ENCODE results near the gene TNFSF9. TPM values are rescaled to one million over a fixed set of nuclear protein-coding genes. Genes with fewer than 3 reads are reported as not detected.
"Not testable (repeated sequence)": the region's sequence is repeated elsewhere in the genome, so short reads cannot be mapped to it uniquely, and the experiment has no call there.

TNFSF9 gene
- total RNA-seq, 1 donor from 2014 or later = 12.5 TPM

DNA sequence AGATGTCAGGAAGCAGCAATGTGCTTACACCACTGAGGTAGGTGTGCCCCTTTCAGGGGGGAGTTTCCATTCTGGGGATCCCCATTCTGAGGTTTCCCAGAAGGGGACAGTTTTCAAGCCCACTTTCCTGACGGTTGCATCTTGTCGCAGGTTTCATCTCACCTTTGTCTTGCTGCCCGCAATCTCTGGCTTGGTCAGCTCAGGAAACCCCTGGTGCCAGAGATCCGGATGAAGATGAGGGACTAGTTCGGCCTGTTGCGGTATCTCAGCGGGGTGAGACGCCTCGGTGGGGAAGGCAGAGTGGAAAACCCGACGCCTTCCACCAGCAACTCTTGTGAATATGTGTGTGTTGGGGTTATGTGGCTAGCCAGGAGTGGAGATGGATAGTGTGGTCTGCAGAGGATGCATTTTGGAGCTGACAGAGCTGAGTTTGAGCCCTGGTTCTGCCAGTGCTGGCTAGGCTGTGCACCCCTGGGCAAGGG is 13.1 kb downstream of the TNFSF9 start:
- TF ChIP-seq, protein P1, sequence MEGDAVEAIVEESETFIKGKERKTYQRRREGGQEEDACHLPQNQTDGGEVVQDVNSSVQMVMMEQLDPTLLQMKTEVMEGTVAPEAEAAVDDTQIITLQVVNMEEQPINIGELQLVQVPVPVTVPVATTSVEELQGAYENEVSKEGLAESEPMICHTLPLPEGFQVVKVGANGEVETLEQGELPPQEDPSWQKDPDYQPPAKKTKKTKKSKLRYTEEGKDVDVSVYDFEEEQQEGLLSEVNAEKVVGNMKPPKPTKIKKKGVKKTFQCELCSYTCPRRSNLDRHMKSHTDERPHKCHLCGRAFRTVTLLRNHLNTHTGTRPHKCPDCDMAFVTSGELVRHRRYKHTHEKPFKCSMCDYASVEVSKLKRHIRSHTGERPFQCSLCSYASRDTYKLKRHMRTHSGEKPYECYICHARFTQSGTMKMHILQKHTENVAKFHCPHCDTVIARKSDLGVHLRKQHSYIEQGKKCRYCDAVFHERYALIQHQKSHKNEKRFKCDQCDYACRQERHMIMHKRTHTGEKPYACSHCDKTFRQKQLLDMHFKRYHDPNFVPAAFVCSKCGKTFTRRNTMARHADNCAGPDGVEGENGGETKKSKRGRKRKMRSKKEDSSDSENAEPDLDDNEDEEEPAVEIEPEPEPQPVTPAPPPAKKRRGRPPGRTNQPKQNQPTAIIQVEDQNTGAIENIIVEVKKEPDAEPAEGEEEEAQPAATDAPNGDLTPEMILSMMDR (conservative IDR thresholded peaks at IDR 0.05; ENCODE audit: low read depth, low read length) = no peak
- DNase-seq (ENCODE audit: low read depth) = no peak
- H3K4me3 ChIP-seq (ENCODE audit: low read depth, low read length) = no peak overlapping the region

DNA sequence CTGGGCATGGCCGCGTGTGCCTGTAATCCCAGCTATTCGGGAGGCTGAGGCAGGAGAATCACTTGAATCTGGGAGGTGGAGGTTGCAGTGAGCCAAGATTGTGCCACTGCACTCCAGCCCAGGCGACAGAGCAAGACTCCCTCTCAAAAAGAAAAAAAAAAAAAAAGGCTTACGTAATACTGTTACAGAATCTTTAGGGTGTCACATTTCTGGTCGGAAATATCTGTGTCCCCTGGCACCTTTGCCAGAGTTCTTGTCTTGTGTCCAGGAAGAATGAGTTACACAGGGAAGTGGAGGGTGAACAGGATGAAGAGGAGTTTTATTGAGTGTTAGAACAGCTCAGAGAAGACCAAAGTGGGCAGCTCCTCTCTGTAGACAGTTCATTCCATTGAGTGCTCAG is 19.9 kb downstream of the TNFSF9 start:
- not testable (repeated sequence) for DNase-seq (ENCODE audit: low read depth); H3K4me3 ChIP-seq (ENCODE audit: low read depth, low read length)

DNA sequence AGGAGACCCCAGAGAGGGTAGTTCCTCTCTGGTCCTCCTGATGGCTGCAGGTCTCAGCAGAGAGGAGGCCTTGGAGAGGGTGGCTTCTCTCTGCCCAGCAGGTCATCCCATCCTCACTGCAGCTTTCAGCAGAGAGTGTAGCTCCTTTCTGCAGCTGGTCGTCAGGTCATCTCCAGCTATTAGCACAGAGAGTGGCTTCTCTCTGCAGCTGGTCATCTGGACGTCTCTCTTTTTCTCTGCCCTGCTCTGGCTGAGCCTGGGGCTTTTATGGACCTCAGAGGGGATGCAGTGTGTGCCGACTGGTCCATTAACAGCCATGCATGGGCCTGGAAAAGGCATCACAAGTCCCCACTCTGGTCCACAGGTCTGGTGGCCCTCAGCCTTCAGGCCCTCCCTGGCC is 20.3 kb downstream of the TNFSF9 start:
- no peak overlapping the region for H3K4me3 ChIP-seq (ENCODE audit: low read depth, low read length)
- DNase-seq (ENCODE audit: low read depth) = no peak
- TF ChIP-seq, protein P1 (conservative IDR thresholded peaks at IDR 0.05; ENCODE audit: low read depth, low read length) = no peak

DNA sequence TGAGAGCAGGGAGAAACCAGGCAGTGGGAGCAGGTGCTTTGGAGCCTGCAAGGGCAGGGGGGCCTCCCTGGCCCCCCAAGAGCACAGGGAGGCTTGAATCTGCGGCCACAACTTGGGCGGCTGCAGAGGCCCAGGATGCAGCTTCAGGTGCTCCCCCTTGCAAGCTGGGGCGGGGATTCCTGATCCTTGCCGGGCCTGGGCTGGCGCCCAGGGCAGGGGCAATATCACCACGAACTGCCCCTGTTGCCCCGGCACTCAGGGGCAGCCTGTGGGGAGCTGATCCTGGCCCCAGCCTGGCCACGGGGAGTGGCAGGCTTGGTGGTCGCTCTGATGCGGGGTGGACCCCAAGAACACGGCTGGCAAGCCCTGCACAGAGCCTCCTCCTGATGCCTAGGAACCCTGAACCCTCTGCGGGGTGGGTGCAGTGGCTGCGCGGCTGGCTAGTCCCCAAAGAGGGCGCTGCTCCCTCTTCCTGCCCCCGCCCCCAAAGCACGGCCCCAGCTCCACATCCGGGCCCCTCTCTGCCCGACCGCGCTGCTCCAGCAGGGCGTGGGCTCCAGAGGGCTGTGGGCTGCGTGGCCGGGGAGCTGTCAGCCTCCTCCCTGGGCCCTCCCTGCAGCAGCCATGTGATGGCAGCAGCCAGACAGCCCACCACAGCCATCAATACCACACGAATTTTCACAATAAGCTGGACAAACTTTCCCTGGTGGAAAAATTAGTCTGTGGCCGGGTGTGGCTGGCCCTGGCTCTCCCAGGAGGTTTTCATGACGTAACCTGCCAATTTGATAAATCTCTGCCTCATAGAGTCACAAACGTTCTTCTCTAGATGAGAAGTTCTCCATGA is 21.0 kb downstream of the TNFSF9 start:
- TF ChIP-seq, protein P1 (conservative IDR thresholded peaks at IDR 0.05; ENCODE audit: low read depth, low read length) = no peak
- DNase-seq (ENCODE audit: low read depth) = no peak
- H3K4me3 ChIP-seq (ENCODE audit: low read depth, low read length) = no peak overlapping the region

DNA sequence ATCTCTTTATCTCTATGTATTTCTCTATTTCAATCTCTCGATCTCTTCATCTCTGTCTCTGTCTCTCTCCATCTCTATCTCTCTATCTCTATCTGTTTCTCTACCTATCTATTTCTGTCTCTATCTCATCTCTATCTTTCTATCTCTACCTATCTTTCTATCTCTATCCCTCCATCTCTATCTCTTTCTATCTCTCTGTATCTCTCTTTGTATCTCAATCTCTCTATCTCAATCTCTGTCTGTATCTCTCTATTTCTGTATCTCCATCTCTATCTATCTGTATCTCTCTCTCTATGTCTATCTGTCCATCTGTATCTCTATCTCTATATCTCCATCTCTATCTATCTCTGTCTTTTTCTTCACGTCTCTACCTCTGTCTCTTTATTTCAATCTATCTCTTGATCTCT is 25.2 kb downstream of the TNFSF9 start:
- no peak overlapping the region for H3K4me3 ChIP-seq (ENCODE audit: low read depth, low read length)
- no peak for DNase-seq (ENCODE audit: low read depth)
- TF ChIP-seq, protein P1 (conservative IDR thresholded peaks at IDR 0.05; ENCODE audit: low read depth, low read length) = no peak

DNA sequence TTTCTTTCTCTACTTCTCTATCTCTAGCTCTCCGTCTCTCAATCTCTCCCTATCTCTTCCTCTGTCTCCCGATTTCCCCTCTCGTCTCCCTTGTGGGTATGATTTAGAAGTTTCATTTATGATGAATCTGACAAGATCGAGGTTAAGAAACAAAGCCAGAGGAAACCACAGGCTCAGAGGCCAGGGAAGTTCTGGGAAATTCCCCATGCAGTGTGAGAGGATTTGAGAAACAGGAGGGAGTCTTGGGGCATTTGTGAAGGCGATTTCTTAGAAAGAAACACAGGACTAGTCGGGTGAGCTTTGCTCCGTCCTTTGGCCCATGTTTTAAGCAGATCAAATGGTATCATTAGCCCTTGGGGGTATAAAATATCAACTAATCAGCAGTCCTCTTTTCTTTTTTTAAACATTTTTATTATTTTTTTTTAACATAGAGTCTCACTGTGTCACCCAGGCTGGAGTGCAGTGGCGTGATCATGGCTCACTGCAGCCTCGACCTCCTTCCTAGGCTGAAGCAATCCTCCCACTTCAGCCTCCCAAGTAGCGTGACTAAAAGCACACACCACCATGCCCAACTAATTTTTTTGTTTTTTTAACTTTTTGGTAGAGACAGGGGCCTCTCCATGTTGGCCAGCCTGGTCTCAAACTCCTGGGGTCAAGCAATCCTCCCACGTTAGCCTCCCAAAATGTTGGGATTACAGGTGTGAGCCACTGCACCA is 25.8 kb downstream of the TNFSF9 start:
- TF ChIP-seq, protein P1 (conservative IDR thresholded peaks at IDR 0.05; ENCODE audit: low read depth, low read length) = no peak
- H3K4me3 ChIP-seq (ENCODE audit: low read depth, low read length) = no peak overlapping the region
- no peak for DNase-seq (ENCODE audit: low read depth)

DNA sequence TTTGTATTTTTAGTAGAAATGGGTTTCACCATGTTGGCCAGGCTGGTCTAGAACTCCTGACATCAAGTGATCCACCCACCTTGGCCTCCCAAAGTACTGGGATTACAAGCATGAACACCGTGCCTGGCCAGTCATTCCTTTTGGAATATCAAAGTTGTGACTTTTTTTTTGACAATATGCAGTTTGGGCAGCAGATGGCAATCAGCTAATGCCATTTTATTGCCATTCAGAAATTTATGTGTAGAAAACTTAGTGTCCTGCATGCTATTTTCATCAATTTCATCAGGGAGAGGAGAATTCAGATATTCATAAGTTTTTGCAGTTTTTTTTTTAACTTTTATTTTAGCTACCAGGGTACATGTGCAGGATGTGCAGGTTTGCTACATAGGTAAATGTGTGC is 31.6 kb downstream of the TNFSF9 start:
- H3K4me3 ChIP-seq (ENCODE audit: low read depth, low read length); DNase-seq (ENCODE audit: low read depth): not testable (repeated sequence)
- TF ChIP-seq, protein P1 (conservative IDR thresholded peaks at IDR 0.05; ENCODE audit: low read depth, low read length) = peak; percentile 36
